GM23248 (cell line): ENCODE data around the gene SH3TC2. TPM values are rescaled to one million over a fixed set of nuclear protein-coding genes. Genes with fewer than 3 reads are reported as not detected.
A peak's percentile ranks its signal among the peaks of the same experiment; 100 is the strongest.

ENCODE experiments used
- DNase-seq: peaks from one replicate; pipeline ENCODE4 v3.0.0-alpha.2; 2015
- H2AFZ ChIP-seq: fragments of 200-600 bp; sonication (generic); 2 replicates; pipeline ENCODE4 v1.6.1; 2016; ENCODE audit warnings: antibody characterized with exemption
- H3F3A ChIP-seq: fragments of 200-600 bp; sonication (generic); 2 replicates; pipeline ENCODE4 v1.6.1; 2016; ENCODE audit warnings: mild to moderate bottlenecking, antibody characterized with exemption, mixed run types; ENCODE audit not compliant: insufficient read depth
- H3K27ac ChIP-seq: fragments of 200-600 bp; sonication (generic); 2 replicates; pipeline ENCODE4 v1.5.1; 2016; ENCODE audit warnings: mild to moderate bottlenecking
- H3K27me3 ChIP-seq: fragments of 200-600 bp; sonication (generic); replicated peaks from 2 replicates; pipeline ENCODE4 v1.6.1; 2016; ENCODE audit warnings: mild to moderate bottlenecking; ENCODE audit not compliant: insufficient read depth
- H3K36me3 ChIP-seq: fragments of 200-600 bp; sonication (generic); 2 replicates; pipeline ENCODE4 v1.6.1; 2016; ENCODE audit warnings: low read depth, mild to moderate bottlenecking
- H3K4me1 ChIP-seq: fragments of 200-600 bp; sonication (generic); 2 replicates; pipeline ENCODE4 v1.6.1; 2016; ENCODE audit warnings: mild to moderate bottlenecking; ENCODE audit not compliant: insufficient read depth
- H3K4me2 ChIP-seq: fragments of 200-600 bp; sonication (generic); one replicate; pipeline ENCODE4 v1.6.1; 2016; ENCODE audit warnings: mild to moderate bottlenecking; ENCODE audit not compliant: unreplicated experiment
- H3K4me3 ChIP-seq: fragments of 200-600 bp; sonication (generic); 2 replicates; pipeline ENCODE4 v1.5.1; 2016; ENCODE audit warnings: mild to moderate bottlenecking
- H3K79me2 ChIP-seq: fragments of 200-600 bp; sonication (generic); 2 replicates; pipeline ENCODE4 v1.6.1; 2016; ENCODE audit warnings: mild to moderate bottlenecking; ENCODE audit not compliant: insufficient read depth
- H3K9ac ChIP-seq: fragments of 200-600 bp; sonication (generic); 2 replicates; pipeline ENCODE4 v1.6.1; 2016; ENCODE audit warnings: mild to moderate bottlenecking
- H3K9me2 ChIP-seq: fragments of 200-600 bp; sonication (generic); 2 replicates; pipeline ENCODE4 v1.6.1; 2016; ENCODE audit warnings: mixed run types, mild to moderate bottlenecking, moderate library complexity; ENCODE audit not compliant: insufficient read depth
- H3K9me3 ChIP-seq: fragments of 200-600 bp; sonication (generic); one replicate; pipeline ENCODE4 v1.6.1; 2017; ENCODE audit warnings: low read depth
- H4K20me1 ChIP-seq: fragments of 200-600 bp; sonication (generic); 2 replicates; pipeline ENCODE4 v1.6.0; 2016; ENCODE audit not compliant: insufficient read depth
- EZH2 ChIP-seq: fragments of 200-600 bp; sonication (generic); IDR thresholded peaks from 2 replicates; pipeline ENCODE4 v1.6.1; 2018; ENCODE audit warnings: antibody characterized with exemption, mild to moderate bottlenecking; ENCODE audit not compliant: insufficient read depth, poor library complexity, severe bottlenecking
- EZH2phosphoT487 ChIP-seq: fragments of 200-600 bp; sonication (generic); IDR thresholded peaks from 2 replicates; pipeline ENCODE4 v1.6.1; 2018; ENCODE audit warnings: antibody characterized with exemption, moderate library complexity, mild to moderate bottlenecking, low read depth; ENCODE audit not compliant: insufficient read depth
- WGBS, 2 experiments: methylation state at CpG; one replicate each; pipeline ENCODE4 v1.1.6; 2015 to 2017; ENCODE audit warnings: low lambda C conversion rate in 2 of 2, low coverage in 1 of 2; ENCODE audit errors: missing lambda C conversion rate in 2 of 2; 5-methylcytosine and 5-hydroxymethylcytosine counted together
- in situ Hi-C: fragments of 300-500 bp; cut with MboI; formaldehyde crosslinking; loops from 2 replicates; pipeline ENCODE4 v1.15.0; 2020
- polyA plus RNA-seq: library from polyadenylated mRNA; unstranded; fragments of >200 nt; fragmentation: Nextera tagmentation; extraction: Ambion mirVana; gene quantifications from 2 replicates; pipeline ENCODE4 v1.2.1, GENCODE V29; 2016
- total RNA-seq: library from RNA; depleted of rRNA; stranded (reverse); fragments of >200 nt; shearing (Covaris generic); gene quantifications from 2 replicates; pipeline ENCODE4 v1.2.3, GENCODE V29; 2014

Gene SH3TC2
- total and polyA plus RNA-seq, 2 experiments from 2014 or later: 0.88 to 1.1 TPM

- TF ChIP-seq EZH2: no peak
- TF ChIP-seq EZH2phosphoT487: no peak
- no peak overlapping the region for H3K4me3 ChIP-seq
- no peak overlapping the region for H3K27ac ChIP-seq
- WGBS, 2 experiments: 92 to 100% methylated on average over 2 of the region's 2 CpGs
- no peaks in the 10 kb centered on the region for H3K9me3 ChIP-seq
- H3K9me2 ChIP-seq: no peaks in the 10 kb centered on the region
- H3K4me1 ChIP-seq: no peaks in the 10 kb centered on the region
- no peaks in the 10 kb centered on the region for H4K20me1 ChIP-seq
- in situ Hi-C loops: no loop called here
- H3F3A ChIP-seq: no peaks in the 10 kb centered on the region
- no peak overlapping the region for H3K9ac ChIP-seq
- H3K79me2 ChIP-seq: no peaks in the 10 kb centered on the region
- H3K27me3 ChIP-seq: no peaks in the 10 kb centered on the region
- no peak overlapping the region for H3K4me2 ChIP-seq
- no peak for DNase-seq
- H3K36me3 ChIP-seq: no peaks in the 10 kb centered on the region
- no peak overlapping the region for H2AFZ ChIP-seq
These were observed 6.8 kb upstream of the SH3TC2 start for GRCh38 chr5:149069711-149070110.

GRCh38 chr5:149063896-149064478 is 1.1 kb upstream of the SH3TC2 start:
- peaks cover 12% of the 10 kb centered on the region for H3F3A ChIP-seq
- no peaks in the 10 kb centered on the region for H3K9me3 ChIP-seq
- H3K9me2 ChIP-seq: no peaks in the 10 kb centered on the region
- no peak overlapping the region for H3K4me2 ChIP-seq
- no peaks in the 10 kb centered on the region for H4K20me1 ChIP-seq
- H3K27ac ChIP-seq: no peak overlapping the region
- DNase-seq: no peak
- 97 to 98% methylated on average over 2 of the region's 2 CpGs for WGBS, 2 experiments
- no peaks in the 10 kb centered on the region for H3K36me3 ChIP-seq
- no peaks in the 10 kb centered on the region for H3K79me2 ChIP-seq
- no peaks in the 10 kb centered on the region for H3K27me3 ChIP-seq
- H3K4me3 ChIP-seq: no peak overlapping the region
- peaks cover 20% of the 10 kb centered on the region for H3K4me1 ChIP-seq
- in situ Hi-C loops: no loop called here
- H3K9ac ChIP-seq: no peak overlapping the region
- TF ChIP-seq EZH2phosphoT487 (no peak), EZH2 (no peak)
- H2AFZ ChIP-seq: no peak overlapping the region

DNA sequence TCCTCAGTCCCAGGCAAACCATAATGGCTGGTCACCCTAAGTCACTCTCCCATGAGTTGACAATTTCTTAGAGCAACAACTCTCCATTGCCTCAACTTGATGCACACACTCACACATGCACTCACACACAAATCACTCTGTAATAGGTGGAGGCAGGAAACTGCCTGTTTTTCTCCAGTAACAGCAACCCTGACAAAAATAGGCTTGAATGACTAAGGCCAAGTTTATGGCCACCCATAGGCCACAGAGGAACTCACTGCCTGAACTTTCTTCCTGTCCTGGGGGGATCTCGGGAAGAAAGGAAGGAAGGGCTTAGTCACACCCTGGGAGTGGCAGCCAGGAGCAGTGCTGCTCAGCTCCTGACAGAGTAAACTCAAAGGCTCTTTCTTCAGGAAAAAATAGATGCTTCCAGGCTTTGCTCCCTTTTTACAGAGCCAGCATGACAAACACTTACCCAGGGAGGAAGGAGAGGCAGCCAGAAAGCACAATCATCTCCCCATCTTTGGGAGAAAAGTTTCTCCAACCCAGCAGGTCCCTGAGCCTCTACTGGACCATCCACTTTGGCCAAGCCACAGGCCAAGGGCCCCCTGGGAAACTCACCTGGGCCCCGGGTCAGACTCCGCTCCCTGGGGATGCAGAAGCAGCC is 368 bp downstream of the SH3TC2 start:
- Histone ChIP-seq H3K9ac (peak overlapping the region; percentile 36; the same call in 1 of the 2 replicates), H3K9me2 (no peaks in the 10 kb centered on the region), H2AFZ (peak overlapping the region; percentile 63), H3F3A (peaks cover 12% of the 10 kb centered on the region), H3K4me2 (peak overlapping the region; percentile 74), H3K79me2 (no peaks in the 10 kb centered on the region), H3K4me3 (no peak overlapping the region), H4K20me1 (no peaks in the 10 kb centered on the region), H3K36me3 (no peaks in the 10 kb centered on the region), H3K27ac (peak overlapping the region; percentile 72), H3K27me3 (no peaks in the 10 kb centered on the region), H3K9me3 (no peaks in the 10 kb centered on the region), H3K4me1 (peaks cover 20% of the 10 kb centered on the region)
- DNase-seq: peak; percentile 90
- 58 to 62% methylated on average over 3 of the region's 3 CpGs for WGBS, 2 experiments
- TF ChIP-seq EZH2: no peak
- no peak for TF ChIP-seq EZH2phosphoT487
- in situ Hi-C loops: no loop called here

- peaks cover 12% of the 10 kb centered on the region for H3F3A ChIP-seq
- no peak overlapping the region for H3K27ac ChIP-seq
- no peaks in the 10 kb centered on the region for H3K27me3 ChIP-seq
- no peaks in the 10 kb centered on the region for H4K20me1 ChIP-seq
- no peak overlapping the region for H3K4me2 ChIP-seq
- no peaks in the 10 kb centered on the region for H3K9me3 ChIP-seq
- no peak overlapping the region for H2AFZ ChIP-seq
- H3K79me2 ChIP-seq: no peaks in the 10 kb centered on the region
- TF ChIP-seq EZH2 (no peak), EZH2phosphoT487 (no peak)
- no peaks in the 10 kb centered on the region for H3K9me2 ChIP-seq
- H3K4me1 ChIP-seq: peaks cover 20% of the 10 kb centered on the region
- DNase-seq: no peak
- no peaks in the 10 kb centered on the region for H3K36me3 ChIP-seq
- in situ Hi-C loops: no loop called here
- H3K9ac ChIP-seq: no peak overlapping the region
- WGBS, 2 experiments: 97 to 99% methylated on average over 4 of the region's 4 CpGs
- H3K4me3 ChIP-seq: no peak overlapping the region
These were observed 1.5 kb downstream of the SH3TC2 start for GRCh38 chr5:149061341-149061740.
